Measurements from ENCODE around the gene BMS1. TPM values are rescaled to one million over a fixed set of nuclear protein-coding genes. Genes with fewer than 3 reads are reported as not detected.

BMS1 gene
- 20.1 and 23.5 TPM in 2 replicates for total RNA-seq

GRCh38 chr10:42782446-42783180, at the start of gene BMS1:
Gene BMS1, plus strand, starts transcription at chr10:42782795. Its CDS starts 1,600 bp downstream, at chr10:42784395.

Small RNA genes lying within 50 kb of the gene (small RNA-seq; reads per million reads assigned to genes)
- not detected for gene RNU6-885P (ENCODE audit: low replicate concordance)

Other genes starting within 250 kb of the BMS1 start
- gene ZNF33B, start 144.2 kb upstream of the BMS1 start, total RNA-seq = 4.4 and 7.7 TPM in 2 replicates

Data from placental pericyte (primary cell).